Measurements from ENCODE around the gene FSTL4. TPM values are rescaled to one million over a fixed set of nuclear protein-coding genes. Genes with fewer than 3 reads are reported as not detected.

The FSTL4 gene
- total RNA-seq, 1 experiment from 2014 or later: not detected

DNA sequence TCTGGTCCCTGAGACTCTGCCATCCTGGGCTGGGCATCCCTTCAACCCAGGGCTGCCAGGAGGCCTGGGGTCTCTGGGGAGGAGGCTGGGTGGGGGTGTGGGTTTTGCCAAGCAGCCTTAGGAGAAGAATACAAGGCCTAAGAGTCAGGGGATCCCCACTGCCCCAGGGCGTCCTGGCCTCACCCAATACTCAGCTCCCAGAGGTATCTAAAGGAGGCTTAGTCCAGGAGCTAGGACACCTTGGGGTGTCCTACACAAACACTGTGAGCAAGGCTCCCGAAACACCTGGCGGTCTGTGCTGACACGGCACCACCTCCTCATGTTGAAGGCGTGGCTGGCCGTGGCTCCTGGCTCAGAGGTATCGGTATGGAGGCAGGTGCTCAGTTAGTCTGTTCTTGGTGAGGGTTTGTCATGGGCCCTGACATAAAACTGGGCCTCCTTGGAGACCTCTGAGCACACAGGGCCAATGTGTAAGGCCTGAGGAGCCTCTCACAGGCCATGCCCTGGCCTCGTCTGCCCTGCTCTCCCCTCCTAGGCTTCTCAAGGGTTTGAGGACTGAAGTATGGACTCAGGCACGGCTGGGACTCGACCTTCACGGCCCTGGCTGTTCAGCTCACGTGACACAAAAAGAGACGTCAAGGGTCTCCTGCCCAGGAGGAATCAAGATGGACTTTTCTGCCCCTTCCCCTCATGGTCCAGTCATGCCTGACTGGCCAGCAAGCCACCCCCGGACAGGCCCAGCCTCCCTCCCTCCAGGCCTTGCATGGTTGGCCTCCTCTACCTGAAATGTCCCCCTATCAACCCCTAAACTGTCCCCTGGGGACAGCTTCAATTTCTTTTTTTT is 277.3 kb downstream of the FSTL4 start:
- CTCF ChIA-PET: no interaction called here
- H3K27ac ChIP-seq: no peak overlapping the region
- no peak overlapping the region for H3K4me3 ChIP-seq
- BruUV-seq (replicated peaks): no TSS peak
- intact Hi-C loops (cut with micrococcal nuclease; ENCODE audit: unreplicated experiment): no loop called here
- H3F3A ChIP-seq (ENCODE audit: insufficient read depth, low read depth): no peaks in the 10 kb centered on the region
- H3K27me3 ChIP-seq (ENCODE audit: insufficient read depth, low read depth): no peaks in the 10 kb centered on the region
- no peaks in the 10 kb centered on the region for H3K9me3 ChIP-seq (ENCODE audit: insufficient read depth, low read depth)
- TF ChIP-seq, protein P1, sequence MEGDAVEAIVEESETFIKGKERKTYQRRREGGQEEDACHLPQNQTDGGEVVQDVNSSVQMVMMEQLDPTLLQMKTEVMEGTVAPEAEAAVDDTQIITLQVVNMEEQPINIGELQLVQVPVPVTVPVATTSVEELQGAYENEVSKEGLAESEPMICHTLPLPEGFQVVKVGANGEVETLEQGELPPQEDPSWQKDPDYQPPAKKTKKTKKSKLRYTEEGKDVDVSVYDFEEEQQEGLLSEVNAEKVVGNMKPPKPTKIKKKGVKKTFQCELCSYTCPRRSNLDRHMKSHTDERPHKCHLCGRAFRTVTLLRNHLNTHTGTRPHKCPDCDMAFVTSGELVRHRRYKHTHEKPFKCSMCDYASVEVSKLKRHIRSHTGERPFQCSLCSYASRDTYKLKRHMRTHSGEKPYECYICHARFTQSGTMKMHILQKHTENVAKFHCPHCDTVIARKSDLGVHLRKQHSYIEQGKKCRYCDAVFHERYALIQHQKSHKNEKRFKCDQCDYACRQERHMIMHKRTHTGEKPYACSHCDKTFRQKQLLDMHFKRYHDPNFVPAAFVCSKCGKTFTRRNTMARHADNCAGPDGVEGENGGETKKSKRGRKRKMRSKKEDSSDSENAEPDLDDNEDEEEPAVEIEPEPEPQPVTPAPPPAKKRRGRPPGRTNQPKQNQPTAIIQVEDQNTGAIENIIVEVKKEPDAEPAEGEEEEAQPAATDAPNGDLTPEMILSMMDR (conservative IDR thresholded peaks at IDR 0.05): no peak
- TF ChIP-seq EZH2 (IDR thresholded peaks at IDR 0.05; ENCODE audit: low read depth): no peak
- H3K4me1 ChIP-seq (replicated peaks; ENCODE audit: insufficient read depth): no peaks in the 10 kb centered on the region
- no peaks in the 10 kb centered on the region for H3K36me3 ChIP-seq (ENCODE audit: low read depth)
- POLR2A ChIA-PET (ENCODE audit: unreplicated experiment): interaction anchor here (0.5 kb wide), 1 partner anchor 33 kb away, joined by 4 read pairs; no protein-coding TSS in a partner anchor
- no peak for DNase-seq
- no peak overlapping the region for H3K4me2 ChIP-seq
- no peaks in the 10 kb centered on the region for H3K9me2 ChIP-seq (ENCODE audit: insufficient read depth)
- H2AFZ ChIP-seq: no peak overlapping the region
- no peaks in the 10 kb centered on the region for H4K20me1 ChIP-seq (ENCODE audit: insufficient read depth)
- no peaks in the 10 kb centered on the region for H3K79me2 ChIP-seq (ENCODE audit: low read depth)

DNA sequence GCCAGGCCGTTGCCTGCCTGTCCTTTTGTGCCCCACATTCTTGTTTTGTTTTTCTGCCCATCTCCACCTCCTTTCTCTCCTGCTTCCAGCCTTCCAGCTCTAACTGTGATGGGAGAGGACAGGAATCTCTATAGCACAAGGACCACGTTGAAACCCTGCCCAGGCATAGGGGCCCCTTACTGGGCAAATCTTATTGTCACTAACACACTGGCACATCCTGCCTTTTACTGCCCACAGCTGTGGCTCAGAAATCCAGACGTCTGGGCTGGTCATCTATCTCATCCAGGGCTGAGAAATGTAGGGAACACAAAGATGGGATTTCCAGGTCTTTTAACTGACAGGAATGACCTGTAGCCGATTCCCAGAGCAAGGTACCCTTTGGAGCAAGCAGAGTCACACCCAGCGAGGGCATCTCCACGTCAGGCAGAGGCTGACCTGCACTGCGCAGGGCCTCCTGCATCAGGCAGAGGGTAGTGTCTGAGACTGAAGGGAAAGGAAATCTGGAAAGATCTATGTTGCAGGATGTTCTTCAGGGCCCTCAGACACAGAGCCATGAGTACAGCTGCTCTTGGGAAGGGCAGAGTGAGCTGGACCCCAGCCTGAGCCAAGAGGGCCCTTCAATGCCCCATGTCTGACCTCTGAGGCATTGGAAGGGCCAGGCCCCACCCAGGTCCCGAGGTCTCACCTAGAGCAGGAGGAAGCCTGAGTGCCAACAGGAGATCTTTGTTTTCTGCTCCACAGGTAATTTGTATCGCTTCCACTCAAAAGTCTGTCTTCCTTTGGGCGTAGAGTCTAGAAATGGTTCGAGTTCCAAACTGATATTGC is 278.8 kb downstream of the FSTL4 start:
- H3K9me3 ChIP-seq (ENCODE audit: insufficient read depth, low read depth): no peaks in the 10 kb centered on the region
- BruUV-seq (replicated peaks): no TSS peak

DNA sequence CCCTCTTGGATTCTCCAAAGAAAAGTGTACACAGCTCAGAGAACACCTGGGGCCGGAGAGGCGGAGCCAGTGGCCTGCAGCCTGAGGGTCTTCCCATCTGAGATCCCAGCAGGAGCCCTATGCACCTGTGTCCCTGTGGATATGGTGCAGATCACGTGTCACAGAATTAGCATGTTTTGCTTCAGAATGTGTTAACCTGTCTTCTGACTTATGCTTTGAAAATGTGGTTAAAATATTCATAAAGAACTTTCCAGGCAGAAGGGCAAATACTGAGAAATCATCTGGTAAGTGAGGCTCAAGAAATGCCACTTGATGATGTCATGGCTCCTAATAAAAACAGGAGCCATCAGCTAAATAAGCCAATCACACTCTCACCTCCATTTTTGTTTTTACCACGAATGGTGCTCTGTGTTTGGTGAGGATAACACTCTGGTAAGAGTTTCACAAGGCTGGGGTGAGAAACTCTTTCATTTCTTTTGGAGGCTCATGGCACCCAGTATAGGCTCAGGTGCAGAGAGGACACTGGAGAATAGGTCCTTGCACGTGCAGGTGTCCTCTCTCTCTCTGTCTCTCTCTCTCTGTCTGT is 279.8 kb downstream of the FSTL4 start:
- Histone ChIP-seq H4K20me1 (ENCODE audit: insufficient read depth) (no peaks in the 10 kb centered on the region), H3K4me2 (no peak overlapping the region), H3K4me3 (no peak overlapping the region), H3K79me2 (ENCODE audit: low read depth) (no peaks in the 10 kb centered on the region), H2AFZ (no peak overlapping the region), H3K9me3 (ENCODE audit: insufficient read depth, low read depth) (no peaks in the 10 kb centered on the region), H3K27me3 (ENCODE audit: insufficient read depth, low read depth) (no peaks in the 10 kb centered on the region), H3K4me1 (replicated peaks; ENCODE audit: insufficient read depth) (no peaks in the 10 kb centered on the region), H3K9me2 (ENCODE audit: insufficient read depth) (no peaks in the 10 kb centered on the region), H3K36me3 (ENCODE audit: low read depth) (no peaks in the 10 kb centered on the region), H3F3A (ENCODE audit: insufficient read depth, low read depth) (no peaks in the 10 kb centered on the region), H3K27ac (no peak overlapping the region)
- ChIA-PET CTCF (interaction anchor here (0.6 kb wide), 1 partner anchor 47 kb away, joined by 3 read pairs; no protein-coding TSS in a partner anchor), POLR2A (ENCODE audit: unreplicated experiment) (no interaction called here)
- TF ChIP-seq, protein P1 (conservative IDR thresholded peaks at IDR 0.05): no peak
- no peak for TF ChIP-seq EZH2 (IDR thresholded peaks at IDR 0.05; ENCODE audit: low read depth)
- intact Hi-C loops (cut with micrococcal nuclease; ENCODE audit: unreplicated experiment): no loop called here
- BruUV-seq (replicated peaks): no TSS peak
- no peak for DNase-seq

More for the DNA sequence above, 278.8 kb downstream of the FSTL4 start:
- no peaks in the 10 kb centered on the region for H3K36me3 ChIP-seq (ENCODE audit: low read depth)
- no peaks in the 10 kb centered on the region for H3K79me2 ChIP-seq (ENCODE audit: low read depth)
- H2AFZ ChIP-seq: no peak overlapping the region
- no peak overlapping the region for H3K27ac ChIP-seq
- ChIA-PET POLR2A (ENCODE audit: unreplicated experiment) (no interaction called here), CTCF (no interaction called here)
- H3K9me2 ChIP-seq (ENCODE audit: insufficient read depth): no peaks in the 10 kb centered on the region
- H3F3A ChIP-seq (ENCODE audit: insufficient read depth, low read depth): no peaks in the 10 kb centered on the region
- H3K27me3 ChIP-seq (ENCODE audit: insufficient read depth, low read depth): no peaks in the 10 kb centered on the region
- H3K4me3 ChIP-seq: no peak overlapping the region
- no peak overlapping the region for H3K4me2 ChIP-seq
- no peaks in the 10 kb centered on the region for H4K20me1 ChIP-seq (ENCODE audit: insufficient read depth)
- no peak for DNase-seq
- TF ChIP-seq, protein P1 (conservative IDR thresholded peaks at IDR 0.05): no peak
- TF ChIP-seq EZH2 (IDR thresholded peaks at IDR 0.05; ENCODE audit: low read depth): no peak
- intact Hi-C loops (cut with micrococcal nuclease; ENCODE audit: unreplicated experiment): no loop called here
- H3K4me1 ChIP-seq (replicated peaks; ENCODE audit: insufficient read depth): no peaks in the 10 kb centered on the region
